ENCODE results near the gene LYST.
A peak's percentile ranks its signal among the peaks of the same experiment; 100 is the strongest.

The LYST gene

DNA sequence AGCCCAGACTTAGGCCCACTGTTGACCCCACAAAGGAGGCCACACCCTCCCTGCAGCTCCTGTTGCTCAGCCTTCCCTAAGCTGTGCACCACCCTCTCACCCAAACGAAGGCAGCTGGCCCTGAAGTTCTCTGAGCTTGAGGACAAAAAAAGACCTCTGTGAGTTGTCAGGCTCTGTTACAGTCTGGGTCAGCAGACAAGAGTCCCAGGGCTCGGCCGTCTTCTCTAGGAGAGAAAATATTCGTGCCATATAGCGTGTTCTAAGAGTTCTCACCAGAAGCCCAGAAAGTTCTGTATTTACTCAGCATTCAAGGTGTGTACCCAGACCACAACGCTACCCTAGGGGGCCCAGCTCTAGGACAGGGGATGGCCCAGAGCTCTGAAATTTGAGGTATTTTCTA lies 25.5 kb upstream of the LYST start:
- no peak overlapping the region for H3K9ac ChIP-seq (ENCODE audit: low read length)
- no peak overlapping the region for H3K27ac ChIP-seq (ENCODE audit: low read length)
- TF ChIP-seq, protein P1, sequence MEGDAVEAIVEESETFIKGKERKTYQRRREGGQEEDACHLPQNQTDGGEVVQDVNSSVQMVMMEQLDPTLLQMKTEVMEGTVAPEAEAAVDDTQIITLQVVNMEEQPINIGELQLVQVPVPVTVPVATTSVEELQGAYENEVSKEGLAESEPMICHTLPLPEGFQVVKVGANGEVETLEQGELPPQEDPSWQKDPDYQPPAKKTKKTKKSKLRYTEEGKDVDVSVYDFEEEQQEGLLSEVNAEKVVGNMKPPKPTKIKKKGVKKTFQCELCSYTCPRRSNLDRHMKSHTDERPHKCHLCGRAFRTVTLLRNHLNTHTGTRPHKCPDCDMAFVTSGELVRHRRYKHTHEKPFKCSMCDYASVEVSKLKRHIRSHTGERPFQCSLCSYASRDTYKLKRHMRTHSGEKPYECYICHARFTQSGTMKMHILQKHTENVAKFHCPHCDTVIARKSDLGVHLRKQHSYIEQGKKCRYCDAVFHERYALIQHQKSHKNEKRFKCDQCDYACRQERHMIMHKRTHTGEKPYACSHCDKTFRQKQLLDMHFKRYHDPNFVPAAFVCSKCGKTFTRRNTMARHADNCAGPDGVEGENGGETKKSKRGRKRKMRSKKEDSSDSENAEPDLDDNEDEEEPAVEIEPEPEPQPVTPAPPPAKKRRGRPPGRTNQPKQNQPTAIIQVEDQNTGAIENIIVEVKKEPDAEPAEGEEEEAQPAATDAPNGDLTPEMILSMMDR (IDR thresholded peaks at IDR 0.05; ENCODE audit: low read length), result no peak
- TF ChIP-seq EZH2phosphoT487 (IDR thresholded peaks at IDR 0.05; ENCODE audit: low read length) (no peak), EZH2 (optimal IDR thresholded peaks at IDR 0.05; ENCODE audit: low read depth, low read length) (no peak)
- H3K9me2 ChIP-seq (replicated peaks; ENCODE audit: insufficient read depth, low read length), result no peaks in the 10 kb centered on the region
- H3K9me3 ChIP-seq (replicated peaks; ENCODE audit: insufficient read depth, low read length), result no peaks in the 10 kb centered on the region
- no peak overlapping the region for H3K4me2 ChIP-seq (ENCODE audit: low read depth, low read length)
- H3K27me3 ChIP-seq (replicated peaks; ENCODE audit: insufficient read depth, low read length), result no peaks in the 10 kb centered on the region
- no peaks in the 10 kb centered on the region for H3K79me2 ChIP-seq (ENCODE audit: low read length)
- no peaks in the 10 kb centered on the region for H4K20me1 ChIP-seq (ENCODE audit: insufficient read depth, low read length)
- no peak for DNase-seq
- 0 out of 2 replicates have a peak, but pooled peaks cover 7% of the 10 kb centered on the region for H3F3A ChIP-seq (ENCODE audit: insufficient read depth, low read length)
- H3K4me1 ChIP-seq (ENCODE audit: low read length), result 0 out of 2 replicates have a peak, but pooled peaks cover 5% of the 10 kb centered on the region
- H3K36me3 ChIP-seq (replicated peaks; ENCODE audit: insufficient read depth, low read length), result no peaks in the 10 kb centered on the region
- no peak overlapping the region for H3K4me3 ChIP-seq (ENCODE audit: low read length)
- no peak overlapping the region for H2AFZ ChIP-seq (ENCODE audit: low read length)

DNA sequence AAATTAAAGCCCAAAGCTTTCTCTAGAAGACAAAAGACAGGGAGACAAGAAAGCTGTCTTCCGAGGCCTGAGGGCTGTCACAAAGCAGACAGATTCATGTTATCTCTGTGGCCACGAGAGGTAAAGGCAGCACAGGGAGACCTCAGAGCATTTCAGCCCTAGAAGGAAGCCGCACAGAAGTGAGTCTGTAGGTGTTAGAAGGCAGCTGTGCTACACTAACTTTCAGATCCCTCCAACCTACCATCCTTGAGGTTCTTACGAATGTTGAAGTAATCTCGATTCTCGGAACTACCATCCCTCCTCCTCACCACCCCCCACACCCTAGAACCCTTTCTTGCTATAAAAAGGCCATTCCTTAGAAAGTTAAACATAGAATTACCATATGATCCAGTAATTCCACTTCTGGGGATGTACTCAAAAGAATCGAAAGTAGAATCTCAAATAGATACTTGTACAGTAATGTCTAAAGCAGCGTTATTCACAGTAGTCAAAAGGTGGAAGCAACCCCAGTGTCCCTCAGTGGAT lies 21.5 kb upstream of the LYST start:
- DNase-seq, result peak; percentile 61
- H3K27ac ChIP-seq (ENCODE audit: low read length), result peak overlapping the region; percentile 21; the same call in 1 of the 2 replicates

DNA sequence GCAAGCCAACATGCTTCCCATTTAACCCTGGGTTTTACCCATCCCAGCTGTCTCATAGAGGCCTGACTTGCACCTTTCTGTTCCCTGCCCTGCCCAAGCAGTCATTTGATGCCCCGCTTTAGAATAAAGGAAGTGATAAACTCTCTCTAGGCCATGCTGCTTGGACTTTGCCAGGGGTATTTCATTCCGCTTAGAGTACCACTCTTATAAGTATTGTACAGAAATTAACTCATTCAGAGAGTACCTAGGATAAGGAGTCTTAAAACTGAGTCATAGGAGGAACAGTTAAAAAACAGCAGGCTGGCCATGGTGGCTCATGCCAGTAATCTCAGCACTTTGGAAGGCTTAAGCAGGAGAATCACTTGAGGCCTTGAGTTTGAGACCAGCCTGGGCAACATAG lies 21.0 kb upstream of the LYST start:
- H3K36me3 ChIP-seq (replicated peaks; ENCODE audit: insufficient read depth, low read length), result no peaks in the 10 kb centered on the region

More for the DNA sequence above, 21.5 kb upstream of the LYST start:
- Histone ChIP-seq H3K9ac (ENCODE audit: low read length) (no peak overlapping the region; the same call in 1 of the 2 replicates), H3K79me2 (ENCODE audit: low read length) (no peaks in the 10 kb centered on the region), H3F3A (ENCODE audit: insufficient read depth, low read length) (0 out of 2 replicates have a peak, but pooled peaks cover 7% of the 10 kb centered on the region), H3K9me2 (replicated peaks; ENCODE audit: insufficient read depth, low read length) (no peaks in the 10 kb centered on the region), H3K9me3 (replicated peaks; ENCODE audit: insufficient read depth, low read length) (no peaks in the 10 kb centered on the region), H3K4me1 (ENCODE audit: low read length) (0 out of 2 replicates have a peak, but pooled peaks cover 6% of the 10 kb centered on the region), H3K4me3 (ENCODE audit: low read length) (peak overlapping the region; percentile 21; the same call in 1 of the 2 replicates), H3K4me2 (ENCODE audit: low read depth, low read length) (peak overlapping the region; percentile 11; the same call in 1 of the 2 replicates), H3K36me3 (replicated peaks; ENCODE audit: insufficient read depth, low read length) (no peaks in the 10 kb centered on the region), H4K20me1 (ENCODE audit: insufficient read depth, low read length) (no peaks in the 10 kb centered on the region), H2AFZ (ENCODE audit: low read length) (no peak overlapping the region), H3K27me3 (replicated peaks; ENCODE audit: insufficient read depth, low read length) (no peaks in the 10 kb centered on the region)
- TF ChIP-seq, protein P1 (IDR thresholded peaks at IDR 0.05; ENCODE audit: low read length), result no peak
- no peak for TF ChIP-seq EZH2 (optimal IDR thresholded peaks at IDR 0.05; ENCODE audit: low read depth, low read length)
- TF ChIP-seq EZH2phosphoT487 (IDR thresholded peaks at IDR 0.05; ENCODE audit: low read length), result no peak

More for the DNA sequence above, 21.0 kb upstream of the LYST start:
- Histone ChIP-seq H2AFZ (ENCODE audit: low read length) (no peak overlapping the region), H3K9me2 (replicated peaks; ENCODE audit: insufficient read depth, low read length) (no peaks in the 10 kb centered on the region), H3K4me2 (ENCODE audit: low read depth, low read length) (no peak overlapping the region), H3K4me3 (ENCODE audit: low read length) (no peak overlapping the region), H3K27me3 (replicated peaks; ENCODE audit: insufficient read depth, low read length) (no peaks in the 10 kb centered on the region), H3K4me1 (ENCODE audit: low read length) (0 out of 2 replicates have a peak, but pooled peaks cover 6% of the 10 kb centered on the region), H3K9me3 (replicated peaks; ENCODE audit: insufficient read depth, low read length) (no peaks in the 10 kb centered on the region), H3F3A (ENCODE audit: insufficient read depth, low read length) (0 out of 2 replicates have a peak, but pooled peaks cover 7% of the 10 kb centered on the region), H3K27ac (ENCODE audit: low read length) (no peak overlapping the region; the same call in 1 of the 2 replicates), H3K9ac (ENCODE audit: low read length) (no peak overlapping the region), H3K79me2 (ENCODE audit: low read length) (no peaks in the 10 kb centered on the region), H4K20me1 (ENCODE audit: insufficient read depth, low read length) (no peaks in the 10 kb centered on the region)
- no peak for DNase-seq
- TF ChIP-seq, protein P1 (IDR thresholded peaks at IDR 0.05; ENCODE audit: low read length), result no peak
- TF ChIP-seq EZH2phosphoT487 (IDR thresholded peaks at IDR 0.05; ENCODE audit: low read length), result no peak
- TF ChIP-seq EZH2 (optimal IDR thresholded peaks at IDR 0.05; ENCODE audit: low read depth, low read length), result no peak

Data from MM.1S (cell line).